ENCODE results near the gene GAL. TPM values are rescaled to one million over a fixed set of nuclear protein-coding genes. Genes with fewer than 3 reads are reported as not detected.
A peak's percentile ranks its signal among the peaks of the same experiment; 100 is the strongest.

Gene GAL
- total and polyA plus RNA-seq, 2 experiments from 2014 or later: 80.9 to 691 TPM

GRCh38 chr11:68710409-68710808 lies 26.1 kb downstream of the GAL start:
- ATAC-seq (peak; percentile 16), DNase-seq (ENCODE audit: low spot score) (no peak)
- Mint-ChIP-seq H3K27ac (no peak overlapping the region), H3K36me3 (ENCODE audit: low read depth) (no peaks in the 10 kb centered on the region; the same call in 2 of the 3 replicates), H3K4me3 (no peak overlapping the region), H3K4me1 (peaks cover 43% of the 10 kb centered on the region), H3K27me3 (ENCODE audit: insufficient read depth, low read depth, poor library complexity) (peaks cover 6% of the 10 kb centered on the region), H3K9me3 (no peaks in the 10 kb centered on the region)
- no peaks in the 10 kb centered on the region for H3K79me2 ChIP-seq (replicated peaks; ENCODE audit: insufficient read depth)
- no peaks in the 10 kb centered on the region for H3K9me2 ChIP-seq (ENCODE audit: insufficient read depth)
- H3K4me1 ChIP-seq (ENCODE audit: insufficient read depth): peaks cover 33% of the 10 kb centered on the region
- H3K27ac ChIP-seq (ENCODE audit: low read depth): no peak overlapping the region
- H3K4me3 ChIP-seq: no peak overlapping the region
- H2AFZ ChIP-seq: no peak overlapping the region
- peaks cover 7% of the 10 kb centered on the region; the same call in 1 of the 2 replicates for H3F3A ChIP-seq (replicated peaks; ENCODE audit: low read depth)
- H3K27me3 ChIP-seq (ENCODE audit: insufficient read depth): no peaks in the 10 kb centered on the region
- H3K36me3 ChIP-seq (ENCODE audit: insufficient read depth): no peaks in the 10 kb centered on the region; the same call in 1 of the 2 replicates
- TF ChIP-seq POLR2AphosphoS5 (IDR thresholded peaks at IDR 0.05; ENCODE audit: low read depth) (no peak), ZNF462 (CRISPR knock-in tag; IDR thresholded peaks at IDR 0.05) (no peak), JUNB (IDR thresholded peaks at IDR 0.05; ENCODE audit: unreplicated experiment) (no peak), ETS1 (IDR thresholded peaks at IDR 0.05) (no peak), ZNF331 (CRISPR knock-in tag; IDR thresholded peaks at IDR 0.05; ENCODE audit: low read depth) (no peak), ZNF114 (CRISPR knock-in tag; IDR thresholded peaks at IDR 0.05) (no peak), NANOG (IDR thresholded peaks at IDR 0.05; ENCODE audit: borderline replicate concordance) (no peak), CTCF (conservative IDR thresholded peaks at IDR 0.05; ENCODE audit: low read depth in 2 of 2) (no peak), STAT1 (IDR thresholded peaks at IDR 0.05; ENCODE audit: unreplicated experiment) (no peak), EZH2phosphoT487 (IDR thresholded peaks at IDR 0.05; ENCODE audit: unreplicated experiment) (no peak), CREB1 (CRISPR knock-in tag; IDR thresholded peaks at IDR 0.05; ENCODE audit: low read depth) (no peak), REST (IDR thresholded peaks at IDR 0.05; ENCODE audit: unreplicated experiment) (no peak), EZH2 (IDR thresholded peaks at IDR 0.05; ENCODE audit: low read depth, unreplicated experiment) (no peak)
- H3K4me2 ChIP-seq: no peak overlapping the region
- no peaks in the 10 kb centered on the region for H4K20me1 ChIP-seq (replicated peaks; ENCODE audit: insufficient read depth)

Measured in GM23338 (cell line).